ENCODE measurements around the gene NCL. TPM values are rescaled to one million over a fixed set of nuclear protein-coding genes. Genes with fewer than 3 reads are reported as not detected.

The NCL gene
- total and polyA plus RNA-seq, 2 of the 13 experiments (the other 11 are each of a cell fraction or from before 2014, with no cell fraction given), result 105 to 779 TPM

GRCh38 chr2:231412618-231412963, 51.7 kb downstream of the NCL start (continued):
- TF ChIP-seq ZHX1 (CRISPR knock-in tag; IDR thresholded peaks at IDR 0.05; ENCODE audit: low read depth) (no peak), ZSCAN31 (CRISPR knock-in tag; IDR thresholded peaks at IDR 0.05; ENCODE audit: low read depth) (no peak), TOPORS (CRISPR knock-in tag; IDR thresholded peaks at IDR 0.05) (peak; percentile 31; the same call in 1 of the 2 replicates), CSRNP2 (CRISPR knock-in tag; conservative IDR thresholded peaks at IDR 0.05; ENCODE audit: low read depth) (no peak), AHDC1 (CRISPR knock-in tag; IDR thresholded peaks at IDR 0.05; ENCODE audit: borderline replicate concordance) (no peak), ZNF646 (CRISPR knock-in tag; IDR thresholded peaks at IDR 0.05) (no peak), STAG1 (CRISPR knock-in tag; IDR thresholded peaks at IDR 0.05) (no peak), ZNF468 (CRISPR knock-in tag; IDR thresholded peaks at IDR 0.05) (no peak), MNT (IDR thresholded peaks at IDR 0.05) (no peak), HOXA9 (CRISPR knock-in tag; IDR thresholded peaks at IDR 0.05; ENCODE audit: borderline replicate concordance) (no peak)

Data from HepG2 (cell line).